BJ (cell line): ENCODE measurements around the gene TMEM235. TPM values are rescaled to one million over a fixed set of nuclear protein-coding genes. Genes with fewer than 3 reads are reported as not detected.

Experiments used
- CTCF ChIA-PET: fragments of 350-600 bp; formaldehyde crosslinking; extraction: SDS; loops from one replicate; lab custom pipeline; 2021; ENCODE audit warnings: antibody characterized with exemption, inconsistent platforms; lab: Yijun Ruan, JAX
- POLR2A ChIA-PET: fragments of 300-600 bp; sonication (Branson Sonifier 250); formaldehyde crosslinking; extraction: SDS; loops from one replicate; lab custom pipeline; 2021; ENCODE audit warnings: antibody characterized with exemption; lab: Charles Lee
- DNase-seq: peaks from one replicate; pipeline ENCODE4 v3.0.0-alpha.2; 2011; ENCODE audit warnings: low read depth
- H3K27me3 ChIP-seq: 2 replicates; pipeline ENCODE4 v1.6.0; 2011; ENCODE audit warnings: low read length; ENCODE audit not compliant: control insufficient read depth, insufficient read depth
- H3K36me3 ChIP-seq: 2 replicates; pipeline ENCODE4 v1.5.1; 2011; ENCODE audit warnings: low read length; ENCODE audit not compliant: control insufficient read depth, insufficient read depth
- H3K4me3 ChIP-seq: 2 replicates; pipeline ENCODE4 v1.5.1; 2011; ENCODE audit warnings: low read depth, mild to moderate bottlenecking, control low read depth, low read length
- polyA plus RNA-seq: library from polyadenylated mRNA; depleted of rRNA; stranded (reverse); fragments of >200 nt; gene quantifications from 2 replicates; pipeline ENCODE4 v1.2.3, GENCODE V29; 2011
- TF ChIP-seq, protein P1 (sequence below): IDR thresholded peaks from 2 replicates; pipeline ENCODE4 v1.5.1; 2011; ENCODE audit warnings: low read depth, mild to moderate bottlenecking, control low read depth, inconsistent platforms, low read length, moderate library complexity; ENCODE audit not compliant: insufficient read depth

Gene TMEM235
- polyA plus RNA-seq, 1 experiment: not detected

DNA sequence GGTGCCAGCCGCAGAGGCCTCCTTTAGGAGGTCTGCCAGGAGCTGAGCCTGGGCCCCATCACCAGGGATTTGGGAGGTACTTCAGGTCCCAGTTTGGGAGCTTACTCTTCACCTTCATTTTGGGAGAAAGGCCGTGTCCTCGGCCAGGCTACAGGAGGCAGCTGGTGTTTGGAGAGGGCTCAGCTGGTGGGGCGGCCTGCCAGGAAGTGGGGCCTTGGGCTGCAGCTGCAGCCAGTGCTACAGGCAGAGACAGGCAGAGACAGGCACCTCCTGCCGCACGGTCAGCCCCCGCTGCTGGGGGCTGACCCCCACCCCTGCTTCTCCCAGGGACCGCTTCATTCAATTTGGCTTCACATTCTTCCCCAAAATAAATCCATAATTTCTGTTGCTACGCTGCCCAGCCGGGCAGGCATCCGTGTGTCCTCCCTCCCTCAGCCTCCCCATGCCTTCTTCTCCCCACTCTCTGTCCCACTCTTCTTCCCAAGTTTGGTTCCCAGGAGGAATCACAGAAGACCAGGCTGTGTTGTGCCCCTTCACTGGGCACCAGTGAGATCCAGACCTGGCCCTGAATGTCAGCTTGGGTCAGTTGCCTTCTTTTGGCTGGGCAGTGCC, 6.1 kb downstream of the TMEM235 start:
- H3K27me3 ChIP-seq: peaks cover 10% of the 10 kb centered on the region
- TF ChIP-seq, protein P1, sequence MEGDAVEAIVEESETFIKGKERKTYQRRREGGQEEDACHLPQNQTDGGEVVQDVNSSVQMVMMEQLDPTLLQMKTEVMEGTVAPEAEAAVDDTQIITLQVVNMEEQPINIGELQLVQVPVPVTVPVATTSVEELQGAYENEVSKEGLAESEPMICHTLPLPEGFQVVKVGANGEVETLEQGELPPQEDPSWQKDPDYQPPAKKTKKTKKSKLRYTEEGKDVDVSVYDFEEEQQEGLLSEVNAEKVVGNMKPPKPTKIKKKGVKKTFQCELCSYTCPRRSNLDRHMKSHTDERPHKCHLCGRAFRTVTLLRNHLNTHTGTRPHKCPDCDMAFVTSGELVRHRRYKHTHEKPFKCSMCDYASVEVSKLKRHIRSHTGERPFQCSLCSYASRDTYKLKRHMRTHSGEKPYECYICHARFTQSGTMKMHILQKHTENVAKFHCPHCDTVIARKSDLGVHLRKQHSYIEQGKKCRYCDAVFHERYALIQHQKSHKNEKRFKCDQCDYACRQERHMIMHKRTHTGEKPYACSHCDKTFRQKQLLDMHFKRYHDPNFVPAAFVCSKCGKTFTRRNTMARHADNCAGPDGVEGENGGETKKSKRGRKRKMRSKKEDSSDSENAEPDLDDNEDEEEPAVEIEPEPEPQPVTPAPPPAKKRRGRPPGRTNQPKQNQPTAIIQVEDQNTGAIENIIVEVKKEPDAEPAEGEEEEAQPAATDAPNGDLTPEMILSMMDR: no peak
- CTCF ChIA-PET: interaction anchor here (1.0 to 2.5 kb wide), 3 partner anchors 9 to 13 kb away, joined by 3 to 11 read pairs (median 3); no protein-coding TSS in a partner anchor
- no peak overlapping the region for H3K4me3 ChIP-seq
- DNase-seq: no peak
- POLR2A ChIA-PET: no interaction called here
- H3K36me3 ChIP-seq: no peaks in the 10 kb centered on the region

DNA sequence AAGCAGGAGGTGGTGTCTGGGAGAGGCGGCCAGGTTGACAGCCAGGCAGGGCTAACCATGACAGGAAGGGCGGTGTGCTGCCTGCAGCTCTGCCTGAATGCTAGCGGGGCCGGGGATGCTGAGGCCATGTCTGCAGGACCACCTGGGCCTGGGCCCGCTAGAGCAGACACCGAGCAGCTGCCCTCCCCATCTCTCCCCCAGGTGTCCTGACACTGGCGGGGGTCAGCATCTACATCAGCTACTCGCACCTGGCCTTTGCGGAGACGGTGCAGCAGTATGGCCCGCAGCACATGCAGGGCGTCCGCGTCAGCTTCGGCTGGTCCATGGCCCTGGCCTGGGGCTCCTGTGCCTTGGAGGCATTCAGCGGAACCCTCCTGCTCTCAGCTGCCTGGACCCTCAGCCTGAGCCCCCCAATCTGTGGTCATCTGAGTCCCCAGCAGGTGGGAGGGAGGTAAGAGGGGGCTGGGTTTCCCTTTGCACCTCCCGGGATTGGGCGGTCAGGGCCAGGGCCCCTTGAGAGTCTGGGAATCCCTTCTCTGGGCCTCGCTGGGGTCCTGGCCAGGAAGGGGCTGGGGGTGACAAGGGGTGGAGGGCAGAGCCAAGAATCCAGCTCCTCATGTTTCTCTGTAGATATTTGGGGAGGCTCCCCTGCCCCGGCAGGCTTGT, 7.5 kb downstream of the TMEM235 start:
- H3K36me3 ChIP-seq: no peaks in the 10 kb centered on the region
- POLR2A ChIA-PET: no interaction called here
- no peak overlapping the region for H3K4me3 ChIP-seq
- H3K27me3 ChIP-seq: peaks cover 2% of the 10 kb centered on the region; the same call in 1 of the 2 replicates
- CTCF ChIA-PET: interaction anchor here (1.2 to 2.5 kb wide), 2 partner anchors 11 kb away, joined by 3 to 11 read pairs; no protein-coding TSS in a partner anchor
- DNase-seq: no peak
- TF ChIP-seq, protein P1: no peak

DNA sequence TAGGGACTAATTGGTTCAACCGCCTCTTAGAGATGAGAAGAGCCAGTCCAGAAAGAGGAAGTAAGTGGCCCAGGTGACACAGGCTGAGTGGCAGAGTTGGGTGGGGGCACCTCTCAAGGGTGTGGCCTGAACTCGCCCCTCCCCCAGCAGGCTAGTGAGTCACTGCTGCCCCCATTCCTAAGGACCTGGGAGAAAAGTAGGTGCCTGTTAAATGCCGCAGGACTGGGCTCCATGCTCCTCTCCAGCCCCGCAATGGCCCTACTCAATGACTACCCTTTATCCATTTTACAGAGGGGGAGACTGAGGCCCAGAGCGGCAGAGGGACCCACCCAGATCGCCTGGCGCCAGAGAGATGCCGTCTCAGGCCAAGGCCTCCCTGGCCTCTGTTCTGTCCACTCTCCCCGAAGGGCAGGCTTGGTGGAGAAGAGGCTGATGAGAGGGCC, 8.1 kb downstream of the TMEM235 start:
- CTCF ChIA-PET: interaction anchor here (2.5 to 3.6 kb wide), 2 partner anchors 11 kb away, joined by 11 to 21 read pairs; no protein-coding TSS in a partner anchor
- TF ChIP-seq, protein P1: no peak
- H3K27me3 ChIP-seq: no peaks in the 10 kb centered on the region
- H3K36me3 ChIP-seq: no peaks in the 10 kb centered on the region
- no peak for DNase-seq
- POLR2A ChIA-PET: no interaction called here
- no peak overlapping the region for H3K4me3 ChIP-seq

DNA sequence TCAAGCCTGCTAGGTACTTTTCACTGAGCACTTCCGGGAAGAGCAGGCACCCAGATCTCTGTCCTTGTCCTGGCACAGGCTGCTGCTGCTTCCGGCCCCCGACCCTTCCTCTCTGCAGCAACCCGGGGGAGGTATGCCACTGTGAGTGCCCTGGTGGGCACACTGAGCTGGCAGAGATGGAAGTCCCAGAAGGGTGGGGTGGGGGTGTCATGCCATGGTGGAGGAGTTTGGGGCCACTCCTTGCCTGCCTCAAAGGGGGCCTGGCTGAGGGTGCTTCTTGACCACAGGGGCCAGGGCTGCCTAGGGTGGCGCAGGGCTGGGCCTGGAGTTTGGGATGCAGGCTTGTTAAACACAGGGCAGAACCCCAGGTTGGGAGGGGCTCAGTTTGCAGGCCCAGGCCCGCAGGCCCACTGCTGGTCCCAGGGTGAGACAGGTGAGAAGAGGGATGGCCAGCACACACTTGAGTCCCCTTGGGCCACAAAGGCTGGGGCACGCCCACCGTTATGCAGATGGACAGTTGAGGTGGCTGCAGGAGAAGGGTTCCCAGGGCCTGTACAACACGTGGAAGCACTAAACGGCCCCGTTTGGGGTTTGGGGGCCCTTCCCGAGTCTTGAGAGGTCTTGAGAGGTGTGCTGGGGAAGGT, 8.7 kb downstream of the TMEM235 start:
- ChIA-PET CTCF (interaction anchor here (3.6 kb wide), 1 partner anchor 11 kb away, joined by 21 read pairs; no protein-coding TSS in a partner anchor), POLR2A (no interaction called here)
- TF ChIP-seq, protein P1: no peak
- H3K4me3 ChIP-seq: no peak overlapping the region
- no peaks in the 10 kb centered on the region for H3K36me3 ChIP-seq
- DNase-seq: no peak
- H3K27me3 ChIP-seq: no peaks in the 10 kb centered on the region

DNA sequence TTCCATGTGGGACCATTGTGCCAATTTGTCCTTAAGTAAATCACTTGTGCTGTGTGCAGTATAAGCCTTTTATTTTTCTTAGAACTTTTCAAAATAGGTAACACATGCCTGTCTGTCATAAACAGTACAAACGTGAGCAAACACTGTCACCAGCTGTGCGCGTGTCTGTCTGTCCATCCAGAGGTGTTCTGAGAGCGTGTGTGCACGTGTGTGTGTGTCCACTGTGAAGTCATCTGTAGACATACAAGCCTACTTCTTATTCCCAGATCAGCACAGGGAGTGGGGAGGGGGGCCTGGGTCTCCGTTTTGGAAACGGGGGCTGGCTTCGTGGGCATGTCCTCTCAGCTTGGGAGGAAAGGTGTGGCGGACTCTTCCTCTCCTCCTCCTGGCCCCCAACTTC, 9.4 kb downstream of the TMEM235 start:
- ChIA-PET POLR2A (no interaction called here), CTCF (interaction anchor here (3.6 kb wide), 1 partner anchor 10 kb away, joined by 21 read pairs; no protein-coding TSS in a partner anchor)
- H3K27me3 ChIP-seq: no peaks in the 10 kb centered on the region
- TF ChIP-seq, protein P1: no peak
- DNase-seq: no peak
- H3K4me3 ChIP-seq: no peak overlapping the region
- H3K36me3 ChIP-seq: no peaks in the 10 kb centered on the region
